Endometrial microvascular endothelial cells (primary cell): ENCODE results near the gene HTRA1. TPM values are rescaled to one million over a fixed set of nuclear protein-coding genes. Genes with fewer than 3 reads are reported as not detected.

Experiments
- in situ Hi-C: cut with HindIII; loops from 2 replicates; pipeline ENCODE4 v1.10.0; 2017; ENCODE audit warnings: low sequenced_read_pairs, low pct_unique_long_range_greater_than_20kb; ENCODE audit errors: inconsistent ontology term
- total RNA-seq: library from RNA; depleted of rRNA; stranded (reverse); fragments of >200 nt; gene quantifications from one replicate; pipeline ENCODE4 v1.2.3, GENCODE V29; 2015; ENCODE audit errors: inconsistent ontology term

HTRA1 gene
- total RNA-seq, 1 donor from 2014 or later, result 60.0 TPM

- in situ Hi-C loops, result no loop called here
These were observed 7.8 kb downstream of the HTRA1 start for GRCh38 chr10:122468926-122469781.

DNA sequence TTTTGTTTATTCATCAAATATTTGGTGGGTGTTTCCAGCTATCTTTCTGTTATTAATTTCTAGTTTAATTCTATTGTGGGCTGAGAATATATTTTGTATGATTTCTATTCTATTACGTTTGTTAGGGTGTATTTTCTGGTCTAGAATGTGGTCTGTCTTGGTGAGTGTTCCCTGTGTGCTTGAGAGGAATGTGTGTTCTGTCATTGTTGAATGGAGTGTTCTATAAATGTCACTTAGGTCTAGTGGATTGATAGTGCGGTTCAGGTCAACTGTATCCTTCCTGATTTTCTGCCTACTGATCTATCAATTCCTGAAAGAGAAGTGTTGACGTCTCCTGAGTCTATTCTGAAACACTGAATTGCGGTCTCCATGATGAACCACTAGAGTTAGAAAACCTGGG lies 8.5 kb downstream of the HTRA1 start:
- in situ Hi-C loops, result no loop called here

- in situ Hi-C loops, result no loop called here
These were observed 10.3 kb downstream of the HTRA1 start for GRCh38 chr10:122471531-122472177.

GRCh38 chr10:122473116-122473515 lies 11.8 kb downstream of the HTRA1 start:
- in situ Hi-C loops, result no loop called here

DNA sequence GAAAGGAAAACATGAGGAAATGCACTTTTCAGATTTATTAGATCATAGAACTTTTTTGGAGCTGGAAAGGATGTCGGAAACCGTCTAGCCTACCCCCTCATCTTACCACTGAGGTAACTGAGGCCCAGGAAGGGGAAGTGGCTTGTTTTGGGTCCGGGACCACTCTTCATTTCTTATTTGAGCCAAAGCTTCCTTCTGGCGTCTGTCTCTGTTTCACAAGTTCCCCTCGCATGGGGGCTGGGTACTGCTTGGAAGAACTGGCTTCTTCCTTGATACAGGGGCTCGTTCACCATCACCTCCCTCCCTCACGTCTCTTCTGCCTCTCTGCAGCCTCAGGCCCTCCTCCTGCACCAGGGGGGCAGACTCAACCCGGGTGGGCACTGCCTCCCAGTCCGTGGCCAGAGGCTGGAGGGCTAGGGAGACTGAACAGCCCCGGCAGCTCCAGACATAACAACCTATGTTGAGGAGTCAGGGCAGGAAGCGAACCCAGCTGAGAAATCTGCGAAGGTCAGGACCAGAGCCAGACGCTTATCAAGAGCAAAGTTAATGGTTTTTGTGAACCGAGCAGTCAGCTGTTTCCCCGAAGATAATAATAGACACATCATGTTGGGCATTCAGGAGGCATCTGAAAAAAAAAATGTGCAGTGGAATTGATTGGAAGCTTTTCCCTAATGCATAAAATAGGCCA lies 12.9 kb downstream of the HTRA1 start:
- in situ Hi-C loops, result no loop called here

DNA sequence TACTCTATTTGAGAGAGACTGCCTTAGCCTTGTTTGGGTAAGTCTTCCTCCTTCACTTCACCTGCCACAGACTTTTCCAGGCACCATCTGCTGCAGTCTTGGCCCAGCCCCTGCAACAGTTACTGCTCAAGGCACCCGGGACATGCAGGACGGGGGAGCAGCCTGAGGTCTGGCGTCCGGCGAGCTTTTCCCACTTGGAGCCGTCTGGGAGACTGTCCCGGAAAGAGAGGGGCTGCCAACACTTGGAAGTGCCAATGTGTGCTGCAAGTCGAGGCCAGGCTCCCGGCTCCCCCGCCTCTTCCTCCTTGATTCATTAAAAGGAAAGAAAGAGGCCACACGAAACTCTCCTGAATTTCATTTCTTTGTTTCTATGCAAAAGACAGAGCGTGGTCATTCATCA lies 13.7 kb downstream of the HTRA1 start:
- in situ Hi-C loops, result no loop called here

GRCh38 chr10:122475591-122476332 lies 14.4 kb downstream of the HTRA1 start:
- in situ Hi-C loops, result no loop called here

DNA sequence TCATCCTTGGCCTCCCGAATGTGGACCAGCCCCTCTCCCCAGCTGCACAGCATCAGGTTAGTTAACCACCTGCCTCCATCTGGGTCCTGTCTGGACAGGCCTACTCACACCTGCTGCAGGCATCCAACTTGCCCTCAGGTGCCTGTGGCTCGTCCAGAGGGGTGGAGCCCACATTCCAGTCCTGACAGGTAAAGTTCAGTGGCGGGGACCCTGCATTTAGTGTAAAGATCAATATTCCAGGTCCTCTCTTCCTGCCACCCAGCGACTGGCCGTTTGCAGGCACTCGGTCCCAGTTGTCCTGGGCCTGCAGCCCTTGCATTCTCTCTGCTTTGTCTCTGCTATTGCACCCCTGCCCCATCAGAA lies 15.0 kb downstream of the HTRA1 start:
- in situ Hi-C loops, result no loop called here

DNA sequence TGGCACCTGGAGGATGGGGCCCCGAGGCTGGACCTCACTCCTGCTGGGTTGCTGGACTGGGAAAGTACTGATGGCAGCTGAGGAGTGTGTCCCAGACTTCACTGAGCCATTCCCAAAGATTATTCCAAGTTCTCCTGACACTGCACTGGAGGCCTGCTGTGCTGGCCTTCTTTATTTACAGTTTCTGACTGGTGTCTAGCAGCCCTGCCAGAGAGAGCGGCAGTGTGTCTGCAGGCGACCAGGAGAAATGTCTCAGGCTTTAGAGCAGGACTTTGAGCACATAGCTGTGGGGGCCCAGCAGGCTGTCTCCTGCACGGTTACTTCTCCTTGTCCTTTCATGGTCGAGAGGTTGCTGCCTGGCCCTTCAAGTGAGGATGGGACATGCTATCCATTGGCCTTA lies 16.1 kb downstream of the HTRA1 start:
- in situ Hi-C loops, result no loop called here

DNA sequence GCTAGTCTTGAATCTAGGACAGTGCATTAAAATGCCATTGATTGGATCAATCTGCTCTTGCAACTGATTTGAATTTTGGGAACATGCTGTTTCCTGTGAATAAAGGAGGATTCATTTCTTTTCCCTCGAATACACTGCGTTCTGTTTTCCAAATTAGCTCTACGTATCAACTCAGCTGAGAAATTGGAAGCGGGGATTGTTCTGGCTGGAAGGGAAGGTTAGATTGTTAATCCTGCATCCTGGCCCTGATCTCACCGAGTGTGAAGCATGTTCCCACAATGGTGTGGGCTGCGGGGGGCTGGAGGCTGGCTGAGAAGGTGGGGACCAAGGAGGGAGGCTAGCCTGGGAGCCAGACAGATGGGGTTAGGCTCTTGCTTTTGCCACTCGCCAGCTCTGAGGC lies 17.6 kb downstream of the HTRA1 start:
- in situ Hi-C loops, result no loop called here

DNA sequence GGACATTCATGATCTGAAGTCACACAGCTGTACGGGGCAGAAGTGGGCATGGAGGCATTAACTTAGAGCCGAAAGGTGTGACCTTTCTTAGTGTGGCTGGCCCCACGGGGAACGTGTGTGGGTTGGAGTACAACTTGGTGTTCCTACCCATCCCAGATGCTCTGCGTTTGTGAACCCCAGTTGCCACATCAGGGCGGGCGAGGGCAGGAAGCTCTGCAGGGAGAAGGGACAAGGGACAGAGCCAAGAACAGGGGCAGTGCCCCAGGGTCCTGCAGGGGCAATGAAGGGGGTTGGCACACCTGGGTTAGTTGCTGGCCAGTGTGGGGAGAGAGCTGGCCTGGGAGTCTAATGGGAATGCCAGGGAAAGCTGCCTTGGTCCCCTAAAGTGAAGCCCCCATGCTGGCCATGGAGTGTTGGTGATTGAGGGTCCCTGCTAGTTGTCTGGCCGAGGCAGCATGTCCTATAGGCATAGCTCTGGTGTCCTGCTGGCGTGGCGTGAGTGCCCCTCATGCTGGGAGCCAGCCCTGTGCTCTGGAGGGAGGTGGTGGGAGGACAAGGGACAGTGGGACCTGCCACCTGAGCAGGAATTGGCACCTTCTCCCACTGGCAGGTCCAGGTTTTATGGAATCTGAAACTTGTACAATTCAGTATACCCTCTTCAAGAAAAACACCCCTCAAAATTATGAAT lies 18.9 kb downstream of the HTRA1 start:
- in situ Hi-C loops, result no loop called here

GRCh38 chr10:122481296-122482056 lies 20.1 kb downstream of the HTRA1 start:
- in situ Hi-C loops, result no loop called here

- in situ Hi-C loops, result no loop called here
These were observed 23.1 kb downstream of the HTRA1 start for GRCh38 chr10:122484276-122485060.

GRCh38 chr10:122485670-122486069 lies 24.3 kb downstream of the HTRA1 start:
- in situ Hi-C loops, result no loop called here

- in situ Hi-C loops, result no loop called here
These were observed 25.2 kb downstream of the HTRA1 start for GRCh38 chr10:122486406-122487080.

- in situ Hi-C loops, result no loop called here
These were observed 25.9 kb downstream of the HTRA1 start for GRCh38 chr10:122487174-122487765.
